Activated T-cell treated with anti-CD3 and anti-CD28 coated beads for 24 hours (primary cell): ENCODE results near the gene CACNA1S.

Source experiments
- DNase-seq: peaks from one replicate; pipeline ENCODE4 v3.0.0-alpha.2; 2020; ENCODE audit warnings: low read depth

CACNA1S gene

GRCh38 chr1:201062511-201063091 lies 49.6 kb downstream of the CACNA1S start:
- no peak for DNase-seq

GRCh38 chr1:201061886-201062285 lies 50.3 kb downstream of the CACNA1S start:
- DNase-seq, result no peak

GRCh38 chr1:201061049-201061448 lies 51.2 kb downstream of the CACNA1S start:
- DNase-seq, result no peak

DNA sequence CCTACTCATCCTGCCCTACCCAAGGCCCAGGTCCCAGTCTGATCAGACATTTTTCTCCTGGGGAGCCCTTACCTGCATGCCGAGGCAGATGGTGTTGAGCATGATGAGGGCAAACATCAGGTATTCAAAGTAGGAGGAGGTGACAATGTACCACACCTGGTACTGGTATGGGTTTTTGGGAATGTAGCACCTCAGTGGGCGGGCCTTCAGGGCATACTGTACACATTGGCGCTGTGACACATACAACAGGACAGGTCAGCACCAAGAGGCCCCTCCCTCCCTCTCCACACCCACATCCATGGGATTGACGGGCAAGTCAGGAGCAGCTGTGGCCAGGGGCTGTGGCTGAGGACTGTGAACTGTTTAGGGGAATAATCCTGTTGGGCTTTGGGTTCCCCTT lies 51.6 kb downstream of the CACNA1S start:
- DNase-seq, result no peak

DNA sequence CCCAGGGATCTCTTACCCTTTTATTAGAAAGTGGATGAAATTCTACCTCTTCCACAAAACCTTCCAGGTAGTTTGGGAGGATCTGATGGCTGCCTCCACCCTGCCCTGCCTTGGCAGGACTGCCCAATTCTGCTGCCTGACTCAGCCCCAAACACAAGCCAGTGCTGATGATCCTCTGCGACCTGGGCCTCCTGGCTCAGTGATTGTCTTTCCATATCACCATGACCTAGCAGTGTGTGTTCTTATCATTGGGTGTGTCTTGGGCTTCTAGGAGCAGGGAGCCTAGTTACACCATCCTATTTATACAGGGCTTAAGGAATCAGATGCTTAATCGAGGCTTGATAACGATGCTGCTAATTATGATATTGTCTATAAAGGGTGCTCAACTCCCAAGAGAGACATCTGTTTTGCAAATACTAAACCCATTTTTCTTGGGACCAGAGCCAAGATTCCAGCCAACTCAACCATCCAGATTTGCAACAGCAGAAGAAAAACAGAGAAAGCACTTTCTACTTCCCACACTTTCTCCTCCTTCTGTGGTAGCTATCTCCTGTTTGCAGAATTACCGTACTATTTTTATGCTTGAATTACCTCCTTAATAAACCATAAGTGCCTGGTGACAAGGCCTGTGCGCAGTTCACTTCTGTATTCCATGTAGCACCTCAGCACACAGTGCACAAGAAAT lies 52.2 kb downstream of the CACNA1S start:
- DNase-seq, result no peak

DNA sequence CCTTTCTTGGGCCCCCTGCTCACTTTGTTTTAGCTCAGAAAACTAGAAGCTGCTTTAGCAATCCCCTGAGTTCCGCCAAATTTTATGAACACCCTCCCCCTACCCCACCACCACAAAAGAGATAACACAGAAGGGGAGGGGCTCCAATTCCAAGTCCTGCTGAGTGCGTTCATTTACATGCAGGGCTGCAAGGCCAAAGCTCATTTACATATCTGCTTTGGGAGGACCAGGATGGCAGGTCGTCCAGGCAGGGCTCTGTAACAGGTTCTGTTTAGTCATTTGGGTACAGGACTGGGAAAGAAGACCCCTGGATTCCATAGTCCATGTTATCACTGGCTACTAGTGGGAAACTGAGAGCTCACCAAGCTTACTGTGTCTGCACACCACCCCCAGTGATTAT lies 52.8 kb downstream of the CACNA1S start:
- no peak for DNase-seq

DNA sequence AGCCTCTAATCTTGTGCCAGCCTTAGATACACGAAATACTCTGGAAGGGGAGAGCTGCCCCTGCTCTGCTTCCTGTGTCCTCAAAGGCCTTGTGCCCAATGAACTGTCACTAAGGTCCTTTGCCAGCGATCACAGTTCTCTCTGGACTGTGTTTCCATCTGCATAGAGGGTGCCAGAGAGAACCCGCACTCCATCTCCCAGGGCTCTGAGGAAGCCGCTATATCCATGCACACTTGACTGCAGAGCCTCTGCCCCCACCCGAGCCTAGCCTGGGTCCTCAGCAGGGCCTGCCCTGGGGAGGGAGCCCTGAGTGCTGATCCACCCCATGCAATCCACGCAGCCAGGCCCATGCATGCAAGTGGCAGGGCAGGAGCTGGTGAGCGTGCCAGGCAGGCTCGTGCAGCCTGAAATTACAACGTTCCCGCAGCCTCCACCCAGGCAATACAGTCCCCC lies 58.1 kb downstream of the CACNA1S start:
- DNase-seq, result no peak

GRCh38 chr1:201053155-201053860 lies 58.9 kb downstream of the CACNA1S start:
- no peak for DNase-seq

- no peak for DNase-seq
These were observed 60.8 kb downstream of the CACNA1S start for GRCh38 chr1:201051399-201051798.

- DNase-seq, result no peak
These were observed 61.5 kb downstream of the CACNA1S start for GRCh38 chr1:201050515-201051277.

- DNase-seq, result no peak
These were observed 62.9 kb downstream of the CACNA1S start for GRCh38 chr1:201049248-201049831.

DNA sequence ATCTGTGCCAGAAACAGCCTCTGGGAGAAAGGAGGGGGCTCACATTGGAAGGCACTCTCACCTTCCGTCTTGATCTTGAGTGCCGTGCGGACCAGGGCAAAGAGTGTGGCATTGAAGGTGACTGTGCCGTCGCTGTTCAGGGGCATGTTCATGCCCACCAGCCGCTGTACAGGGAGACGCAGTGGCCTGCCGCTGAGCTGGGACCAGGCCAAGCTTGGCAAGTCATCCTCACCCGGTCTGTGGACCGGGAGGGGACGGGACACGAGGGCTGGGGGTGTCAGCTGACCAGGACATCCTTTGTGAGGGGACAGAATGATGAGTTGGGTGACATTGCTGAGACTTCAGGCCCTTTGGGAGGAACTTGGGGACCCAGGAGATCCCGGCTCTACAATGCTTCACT lies 63.7 kb downstream of the CACNA1S start:
- no peak for DNase-seq

GRCh38 chr1:201044119-201044518 lies 68.1 kb downstream of the CACNA1S start:
- no peak for DNase-seq

- peak; percentile 52 for DNase-seq
These were observed 69.3 kb downstream of the CACNA1S start for GRCh38 chr1:201042779-201043461.

- DNase-seq, result no peak
These were observed 71.2 kb downstream of the CACNA1S start for GRCh38 chr1:201041011-201041410.

DNA sequence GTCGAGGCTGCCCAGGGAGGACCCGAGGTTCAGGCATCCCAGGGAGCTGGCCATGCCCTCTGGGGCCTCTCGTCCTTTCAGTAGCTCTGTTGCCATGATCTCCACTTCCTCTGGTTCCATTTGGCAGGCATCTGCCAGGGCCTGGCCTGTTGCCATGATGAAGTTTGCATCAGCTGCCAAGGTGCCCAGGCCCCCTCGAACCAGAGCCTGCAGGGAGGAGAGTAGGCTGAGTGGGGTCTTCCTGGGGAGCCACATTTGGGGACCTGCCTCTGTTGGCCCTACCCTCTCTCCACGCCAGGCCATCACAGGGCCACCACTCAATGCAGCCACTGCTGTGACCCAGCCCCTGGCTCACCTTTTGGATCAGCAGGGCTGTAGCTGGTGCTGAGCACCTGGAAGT lies 72.3 kb downstream of the CACNA1S start:
- no peak for DNase-seq

- no peak for DNase-seq
These were observed 72.8 kb downstream of the CACNA1S start for GRCh38 chr1:201039418-201039817.

DNA sequence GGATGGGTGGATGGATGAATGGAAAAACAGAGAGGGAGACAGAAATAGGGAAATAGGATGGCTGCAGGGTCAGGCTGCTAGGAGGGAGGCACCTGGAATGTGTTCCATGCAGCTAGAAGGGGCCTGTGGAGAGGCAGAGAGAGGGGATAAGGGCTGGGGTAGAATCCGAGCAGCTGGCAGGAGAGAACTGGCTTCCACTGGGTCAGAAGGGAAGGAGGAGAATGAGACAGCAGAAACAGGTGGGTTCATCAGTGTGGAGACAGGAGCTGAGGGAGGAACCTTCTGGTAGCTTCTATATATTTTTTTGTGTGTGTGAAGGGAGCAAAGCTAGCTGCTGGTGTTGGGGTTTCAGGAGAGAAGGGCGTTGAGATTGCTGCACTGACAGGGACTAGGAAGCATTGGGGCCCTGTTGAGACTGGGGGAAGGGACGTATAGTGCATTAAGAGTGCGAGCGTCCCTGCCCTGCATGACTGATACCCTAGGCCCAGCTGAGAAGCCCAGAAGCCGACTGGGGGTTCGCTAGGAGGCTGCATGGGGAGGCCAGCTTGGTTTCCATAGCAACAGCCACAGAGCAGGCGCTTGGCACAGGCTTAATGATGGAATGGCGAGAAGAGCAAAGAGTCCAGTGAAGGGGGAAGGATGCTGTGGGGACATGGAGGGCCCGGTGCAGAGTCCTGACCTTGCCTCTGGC lies 73.9 kb downstream of the CACNA1S start:
- no peak for DNase-seq

DNA sequence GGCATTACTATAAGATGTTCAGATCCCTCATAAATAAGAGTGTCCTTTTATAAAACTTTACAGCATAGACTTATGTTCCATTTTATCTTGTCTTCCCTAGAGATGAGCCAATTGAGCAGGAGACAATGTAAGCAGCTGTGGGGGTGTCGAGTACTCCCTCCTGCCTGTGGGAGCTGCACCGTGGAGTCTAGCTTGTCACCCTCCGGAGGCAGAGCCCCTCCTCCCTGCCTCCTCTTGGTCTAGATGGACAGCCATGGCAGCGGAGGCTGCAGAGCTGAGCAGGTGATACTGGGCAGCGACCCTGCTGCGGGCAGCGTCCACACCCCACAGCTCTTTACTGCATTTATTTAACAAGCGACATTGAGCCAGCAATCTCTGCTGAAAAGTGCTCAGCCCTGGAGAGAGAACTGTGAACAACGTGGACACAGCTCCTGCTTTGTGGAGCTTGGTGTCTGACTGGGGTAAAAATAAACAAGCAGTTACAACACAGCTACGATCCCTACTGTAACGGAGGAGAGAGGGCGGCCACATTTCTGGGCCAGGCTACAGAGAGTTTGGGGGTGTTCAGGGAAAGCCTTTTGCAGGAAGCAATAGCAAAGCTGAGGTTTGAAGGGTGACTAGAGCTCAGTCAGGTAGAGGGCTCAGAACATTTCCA lies 75.9 kb downstream of the CACNA1S start:
- no peak for DNase-seq

GRCh38 chr1:201034671-201035070 lies 77.6 kb downstream of the CACNA1S start:
- DNase-seq, result no peak
